NB4 (cell line): ENCODE measurements around the gene SLC30A5.
"Not testable (repeated sequence)": the region's sequence is repeated elsewhere in the genome, so short reads cannot be mapped to it uniquely, and the experiment has no call there.

Source experiments
- DNase-seq: peaks from one replicate; pipeline ENCODE4 v3.0.0; 2010; ENCODE audit warnings: low read depth
- H3K4me3 ChIP-seq: one replicate; pipeline ENCODE4 v1.5.1; 2011; ENCODE audit warnings: mild to moderate bottlenecking, low read depth, low read length, moderate library complexity
- CTCF ChIP-seq: IDR thresholded peaks from one replicate; pipeline ENCODE4 v1.5.1; 2012; ENCODE audit warnings: low read depth, low read length
- MAX ChIP-seq: IDR thresholded peaks from 2 replicates; pipeline ENCODE4 v1.6.1; 2011; ENCODE audit warnings: low read depth, low read length
- MYC ChIP-seq: IDR thresholded peaks from 2 replicates; pipeline ENCODE4 v1.6.1; 2011; ENCODE audit warnings: low read depth, low read length
- POLR2A ChIP-seq: IDR thresholded peaks from 2 replicates; pipeline ENCODE4 v1.6.1; 2011; ENCODE audit warnings: mild to moderate bottlenecking; ENCODE audit not compliant: insufficient read length; ENCODE audit errors: extremely low read depth

SLC30A5 gene

DNA sequence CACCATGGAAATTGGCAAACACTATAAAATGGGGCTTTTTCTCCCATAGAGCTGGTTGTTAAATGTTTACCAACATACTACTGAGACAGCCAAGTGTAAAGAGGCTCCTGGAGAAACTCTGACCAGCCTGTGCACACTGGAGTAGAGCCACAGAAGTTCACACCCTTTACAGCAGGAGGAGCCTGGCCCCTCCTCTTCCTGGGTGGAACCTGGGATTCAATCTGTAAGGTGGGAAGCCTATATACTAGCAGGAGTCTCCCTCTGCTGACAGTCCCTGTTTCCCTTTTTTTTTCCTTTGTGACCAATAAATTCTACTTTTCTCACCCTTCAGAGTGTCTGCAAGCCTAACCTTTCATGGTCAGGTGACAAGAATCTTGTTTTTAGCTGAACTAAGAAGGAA is 10.4 kb upstream of the SLC30A5 start:
- DNase-seq: peak; percentile 37
- no peak overlapping the region for H3K4me3 ChIP-seq
- TF ChIP-seq MAX: no peak
- no peak for TF ChIP-seq POLR2A
- TF ChIP-seq CTCF: no peak
- no peak for TF ChIP-seq MYC

DNA sequence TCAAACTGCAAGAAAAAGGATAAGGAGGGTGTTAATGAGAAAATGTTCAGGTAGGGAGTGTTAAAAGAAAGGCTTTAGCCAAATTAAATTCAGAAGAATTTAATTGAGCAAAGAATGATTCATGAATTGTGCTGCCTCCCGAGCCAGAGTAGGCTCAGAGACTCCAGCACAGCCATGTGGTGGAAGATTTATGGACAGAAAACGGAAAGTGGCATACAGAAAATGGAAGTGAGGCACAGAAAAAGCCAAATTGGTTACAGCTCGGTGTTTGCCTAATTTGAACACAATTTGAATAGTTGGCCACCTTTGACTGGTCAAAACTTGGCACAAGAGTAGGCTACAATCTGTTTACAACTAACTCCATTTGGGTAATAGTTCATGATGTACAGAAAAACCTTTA is 9.6 kb upstream of the SLC30A5 start:
- TF ChIP-seq MAX (no peak), CTCF (no peak), MYC (no peak), POLR2A (no peak)
- DNase-seq: no peak
- H3K4me3 ChIP-seq: no peak overlapping the region

GRCh38 chr5:69084903-69085302 is 8.9 kb upstream of the SLC30A5 start:
- DNase-seq: no peak
- no peak overlapping the region for H3K4me3 ChIP-seq
- TF ChIP-seq MYC (no peak), MAX (no peak), CTCF (no peak), POLR2A (no peak)

GRCh38 chr5:69086206-69086605 is 7.6 kb upstream of the SLC30A5 start:
- no peak for TF ChIP-seq MAX
- no peak for DNase-seq
- no peak overlapping the region for H3K4me3 ChIP-seq

GRCh38 chr5:69088006-69088405 is 5.8 kb upstream of the SLC30A5 start:
- not testable (repeated sequence) for H3K4me3 ChIP-seq, DNase-seq

DNA sequence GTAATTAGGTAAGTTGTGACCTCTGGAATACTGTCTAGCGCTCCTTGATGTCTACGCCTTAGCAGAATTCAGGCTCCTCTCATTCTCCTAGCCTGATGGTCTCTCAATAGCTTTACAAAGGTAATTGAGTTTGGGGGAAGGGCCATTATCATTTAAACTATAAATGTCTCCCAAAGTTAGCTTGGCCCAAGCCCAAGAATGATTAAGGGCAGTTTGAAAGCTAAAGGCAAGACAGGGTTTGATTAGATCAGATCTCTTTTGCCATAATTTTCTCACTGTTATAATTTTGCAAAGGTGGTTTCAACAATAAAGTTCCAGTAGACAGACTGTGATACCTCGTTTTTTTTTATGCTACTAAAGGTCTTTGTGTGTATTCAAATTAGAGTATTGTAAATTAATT is 3.7 kb upstream of the SLC30A5 start:
- TF ChIP-seq MYC (no peak), CTCF (no peak), MAX (no peak), POLR2A (no peak)
- DNase-seq: no peak
- no peak overlapping the region for H3K4me3 ChIP-seq

GRCh38 chr5:69091771-69092170 is 2.0 kb upstream of the SLC30A5 start:
- DNase-seq: no peak
- TF ChIP-seq POLR2A: no peak
- no peak overlapping the region for H3K4me3 ChIP-seq

GRCh38 chr5:69092969-69093368 is 845 bp upstream of the SLC30A5 start:
- TF ChIP-seq MAX (no peak), MYC (no peak), CTCF (no peak), POLR2A (no peak)
- no peak overlapping the region for H3K4me3 ChIP-seq

More at GRCh38 chr5:69092969-69093368, 845 bp upstream of the SLC30A5 start:
- DNase-seq: no peak
